Cardiac muscle cell (in vitro differentiated cells and primary cell): ENCODE results near the gene CD82. TPM values are rescaled to one million over a fixed set of nuclear protein-coding genes. Genes with fewer than 3 reads are reported as not detected.

Experiments
- DNase-seq, 2 donors: peaks; one replicate each; pipeline versions ENCODE4 v3.0.0 to v3.0.0-alpha.2; 2010 to 2017; ENCODE audit warnings: low read depth in 1 of 2, low spot score in 1 of 2
- H3K27ac ChIP-seq: fragments of 200-600 bp; sonication (generic); 2 replicates; pipeline ENCODE4 v1.5.1; 2016
- H3K27me3 ChIP-seq: fragments of 200-600 bp; sonication (generic); 2 replicates; pipeline ENCODE4 v1.6.0; 2016; ENCODE audit warnings: control low read depth
- H3K36me3 ChIP-seq: fragments of 200-600 bp; sonication (generic); 2 replicates; pipeline ENCODE4 v1.5.1; 2016; ENCODE audit warnings: control low read depth
- H3K4me1 ChIP-seq: fragments of 200-600 bp; sonication (generic); 2 replicates; pipeline ENCODE4 v1.8.1; 2017; ENCODE audit warnings: low read depth, mild to moderate bottlenecking, mixed run types
- H3K4me3 ChIP-seq: fragments of 200-600 bp; sonication (generic); 2 replicates; pipeline ENCODE4 v1.5.1; 2016; ENCODE audit warnings: mild to moderate bottlenecking
- H3K9me3 ChIP-seq: fragments of 200-600 bp; sonication (generic); 2 replicates; pipeline ENCODE4 v1.5.1; 2017; ENCODE audit warnings: low read depth, mild to moderate bottlenecking, control low read depth
- polyA plus RNA-seq: library from polyadenylated mRNA; unstranded; fragments of >200 nt; fragmentation: Nextera tagmentation; extraction: Ambion mirVana; gene quantifications from 2 replicates; pipeline ENCODE4 v1.2.1, GENCODE V29; 2016
- total RNA-seq: library from RNA; depleted of rRNA; stranded (reverse); fragments of >200 nt; gene quantifications from 2 replicates; pipeline ENCODE4 v1.2.3, GENCODE V29; 2016
- TF ChIP-seq, protein P1 (sequence below): IDR thresholded peaks from 2 replicates; pipeline ENCODE4 v1.5.1; 2012; ENCODE audit warnings: low read depth, mild to moderate bottlenecking, low read length

The CD82 gene
- total and polyA plus RNA-seq, 2 experiments from 2014 or later = 14.8 to 33.9 TPM

DNA sequence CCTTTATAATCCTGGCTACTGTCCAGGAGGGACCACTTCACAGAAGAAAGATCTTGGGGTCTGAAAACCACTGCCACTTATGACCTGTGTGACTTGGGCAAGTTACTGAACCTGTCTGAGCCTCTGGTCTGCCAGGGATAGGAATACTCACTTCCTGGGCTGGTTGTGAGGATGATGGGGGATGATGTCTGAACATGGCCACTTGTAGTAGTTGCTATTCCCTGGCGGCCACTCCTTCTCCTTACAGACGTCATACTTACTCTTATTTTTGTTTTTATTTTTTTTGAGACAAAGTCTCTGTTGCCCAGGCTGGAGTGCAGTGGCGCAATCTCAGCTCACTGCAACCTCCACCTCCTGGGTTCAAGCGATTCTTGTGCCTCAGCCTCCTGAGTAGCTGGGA, 26.1 kb downstream of the CD82 start:
- no peaks in the 10 kb centered on the region for H3K9me3 ChIP-seq
- no peak overlapping the region for H3K27ac ChIP-seq
- H3K27me3 ChIP-seq = no peaks in the 10 kb centered on the region
- H3K4me3 ChIP-seq = no peak overlapping the region
- no peaks in the 10 kb centered on the region for H3K36me3 ChIP-seq
- no peak for DNase-seq
- TF ChIP-seq, protein P1, sequence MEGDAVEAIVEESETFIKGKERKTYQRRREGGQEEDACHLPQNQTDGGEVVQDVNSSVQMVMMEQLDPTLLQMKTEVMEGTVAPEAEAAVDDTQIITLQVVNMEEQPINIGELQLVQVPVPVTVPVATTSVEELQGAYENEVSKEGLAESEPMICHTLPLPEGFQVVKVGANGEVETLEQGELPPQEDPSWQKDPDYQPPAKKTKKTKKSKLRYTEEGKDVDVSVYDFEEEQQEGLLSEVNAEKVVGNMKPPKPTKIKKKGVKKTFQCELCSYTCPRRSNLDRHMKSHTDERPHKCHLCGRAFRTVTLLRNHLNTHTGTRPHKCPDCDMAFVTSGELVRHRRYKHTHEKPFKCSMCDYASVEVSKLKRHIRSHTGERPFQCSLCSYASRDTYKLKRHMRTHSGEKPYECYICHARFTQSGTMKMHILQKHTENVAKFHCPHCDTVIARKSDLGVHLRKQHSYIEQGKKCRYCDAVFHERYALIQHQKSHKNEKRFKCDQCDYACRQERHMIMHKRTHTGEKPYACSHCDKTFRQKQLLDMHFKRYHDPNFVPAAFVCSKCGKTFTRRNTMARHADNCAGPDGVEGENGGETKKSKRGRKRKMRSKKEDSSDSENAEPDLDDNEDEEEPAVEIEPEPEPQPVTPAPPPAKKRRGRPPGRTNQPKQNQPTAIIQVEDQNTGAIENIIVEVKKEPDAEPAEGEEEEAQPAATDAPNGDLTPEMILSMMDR = no peak
- peaks cover 17% of the 10 kb centered on the region for H3K4me1 ChIP-seq

DNA sequence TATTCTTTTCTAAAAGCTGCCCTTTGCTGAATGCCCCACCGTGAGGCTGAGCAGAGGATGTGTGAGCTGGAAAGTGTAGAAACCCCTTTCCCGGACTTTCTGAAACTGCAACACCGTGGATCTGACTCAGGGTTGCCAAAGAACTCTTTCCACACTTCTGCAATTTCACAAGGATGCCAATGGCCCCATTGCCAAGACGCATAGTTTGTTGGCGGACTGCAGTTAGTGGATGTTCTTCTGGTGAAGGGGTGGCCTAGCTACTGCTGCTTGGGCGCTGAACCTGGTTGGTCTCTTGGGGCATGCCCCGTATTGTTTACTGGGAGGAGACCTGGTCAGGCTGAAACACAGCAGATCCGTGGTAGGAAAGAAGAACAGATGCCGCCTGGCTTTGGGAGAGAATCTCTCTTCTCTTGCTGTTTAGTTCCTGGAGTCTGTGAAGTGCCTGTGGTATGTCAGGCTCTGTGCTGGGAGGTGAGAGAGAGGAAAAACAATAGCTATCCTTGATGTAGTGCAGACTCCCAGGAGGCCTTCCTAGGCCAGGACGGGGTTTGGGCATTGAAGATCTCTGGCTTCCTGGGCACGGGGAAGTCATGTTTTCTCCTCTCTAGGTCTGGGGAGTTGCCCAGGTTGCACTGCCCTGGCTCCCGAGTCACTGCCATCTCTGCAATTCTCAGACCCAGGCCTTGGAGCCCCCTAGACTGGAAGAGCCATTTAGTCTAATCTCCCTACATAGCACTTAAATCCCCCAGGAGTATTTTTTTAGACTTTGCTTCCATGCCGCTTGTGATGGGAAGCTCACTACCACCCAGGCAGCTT, 26.9 kb downstream of the CD82 start:
- TF ChIP-seq, protein P1 = no peak

DNA sequence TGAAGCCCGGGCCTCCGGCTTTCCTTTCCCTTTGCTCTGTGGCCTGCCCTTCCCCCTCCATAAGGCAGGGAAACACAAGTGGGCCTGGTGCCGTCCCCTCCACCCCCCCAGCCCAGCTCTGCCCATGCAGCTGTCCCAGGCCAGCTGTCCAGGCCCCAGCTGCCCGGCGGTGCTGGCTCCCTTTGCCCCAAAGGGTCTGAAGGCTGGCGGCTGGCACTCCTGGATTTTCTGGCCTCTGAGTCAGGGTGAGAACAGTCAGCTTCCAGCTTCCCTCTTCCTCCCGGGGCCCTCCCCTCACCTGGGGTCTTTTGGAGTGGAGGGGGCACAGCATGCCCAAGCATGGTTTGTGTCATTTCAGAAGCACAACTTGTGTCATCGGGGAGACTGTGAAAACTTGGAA, 27.8 kb downstream of the CD82 start:
- Histone ChIP-seq H3K9me3 (no peaks in the 10 kb centered on the region), H3K4me1 (peaks cover 17% of the 10 kb centered on the region), H3K36me3 (no peaks in the 10 kb centered on the region), H3K4me3 (no peak overlapping the region), H3K27me3 (no peaks in the 10 kb centered on the region), H3K27ac (peak overlapping the region; percentile 80)
- DNase-seq = peak in 1 of 2 donors; percentile 36
- TF ChIP-seq, protein P1 = no peak

More for the DNA sequence above, 26.9 kb downstream of the CD82 start:
- Histone ChIP-seq H3K27ac (peak overlapping the region; percentile 80), H3K4me1 (peaks cover 17% of the 10 kb centered on the region), H3K36me3 (no peaks in the 10 kb centered on the region), H3K27me3 (no peaks in the 10 kb centered on the region), H3K9me3 (no peaks in the 10 kb centered on the region), H3K4me3 (no peak overlapping the region)
- peak; percentile 38 to 88 for DNase-seq

DNA sequence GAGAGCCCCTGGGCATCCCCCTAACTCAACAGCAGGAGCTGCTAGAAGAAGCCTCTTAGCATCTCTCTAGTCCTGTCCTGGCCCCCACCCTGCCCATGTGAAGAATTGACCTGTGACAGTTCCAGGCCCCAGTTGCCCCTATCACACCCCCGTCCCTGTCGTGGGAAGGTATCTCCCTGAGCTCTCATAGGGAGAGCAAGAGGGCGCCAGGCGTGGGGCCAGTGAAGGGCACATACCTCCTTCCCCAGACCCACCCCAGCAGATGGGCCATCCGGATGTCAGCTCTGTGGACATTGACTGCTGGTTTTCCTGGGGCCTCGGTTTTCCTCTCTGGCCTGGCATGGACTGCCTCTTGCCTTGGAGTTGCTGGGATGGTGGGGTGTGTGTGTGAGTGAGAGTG, 29.5 kb downstream of the CD82 start:
- H3K27me3 ChIP-seq = no peaks in the 10 kb centered on the region
- no peak for DNase-seq
- TF ChIP-seq, protein P1 = no peak
- no peak overlapping the region for H3K27ac ChIP-seq
- H3K9me3 ChIP-seq = no peaks in the 10 kb centered on the region
- H3K4me3 ChIP-seq = no peak overlapping the region
- H3K4me1 ChIP-seq = peaks cover 17% of the 10 kb centered on the region
- H3K36me3 ChIP-seq = no peaks in the 10 kb centered on the region

DNA sequence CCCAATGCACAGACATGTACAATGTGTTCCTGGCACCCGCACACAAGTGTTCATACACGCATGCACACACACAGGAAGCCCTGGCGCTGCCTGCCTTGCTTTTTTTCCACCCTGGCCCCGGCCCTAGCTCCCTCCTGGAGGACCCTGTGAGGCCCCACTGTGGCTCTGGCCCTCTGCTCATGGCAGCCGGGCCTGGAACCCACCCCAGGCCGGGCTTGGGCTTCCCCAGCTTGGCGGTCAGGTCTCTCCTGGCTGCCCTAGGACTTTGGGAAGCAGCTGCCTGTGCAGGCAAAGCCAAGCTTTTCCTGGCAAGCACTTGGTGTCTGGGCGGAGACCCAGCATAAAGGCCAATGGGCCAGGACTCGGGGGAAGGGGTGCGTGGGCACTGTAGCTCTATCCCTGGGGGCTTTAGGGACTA, 30.5 kb downstream of the CD82 start:
- peak in 1 of 2 donors; percentile 46 for DNase-seq
- Histone ChIP-seq H3K27me3 (no peaks in the 10 kb centered on the region), H3K36me3 (no peaks in the 10 kb centered on the region), H3K9me3 (no peaks in the 10 kb centered on the region), H3K4me3 (no peak overlapping the region), H3K4me1 (peaks cover 17% of the 10 kb centered on the region), H3K27ac (peak overlapping the region; percentile 14)
- TF ChIP-seq, protein P1 = no peak
